NCI-H1436 treated with DMSO at 0.1 percent for 48 hours (cell line): ENCODE measurements around the gene TCF12.
"Not testable (repeated sequence)": the region's sequence is repeated elsewhere in the genome, so short reads cannot be mapped to it uniquely, and the experiment has no call there.

ENCODE experiments used
- DNase-seq: peaks from one replicate; lab custom pipeline; 2025; lab: John Stamatoyannopoulos, UW

TCF12 gene

DNA sequence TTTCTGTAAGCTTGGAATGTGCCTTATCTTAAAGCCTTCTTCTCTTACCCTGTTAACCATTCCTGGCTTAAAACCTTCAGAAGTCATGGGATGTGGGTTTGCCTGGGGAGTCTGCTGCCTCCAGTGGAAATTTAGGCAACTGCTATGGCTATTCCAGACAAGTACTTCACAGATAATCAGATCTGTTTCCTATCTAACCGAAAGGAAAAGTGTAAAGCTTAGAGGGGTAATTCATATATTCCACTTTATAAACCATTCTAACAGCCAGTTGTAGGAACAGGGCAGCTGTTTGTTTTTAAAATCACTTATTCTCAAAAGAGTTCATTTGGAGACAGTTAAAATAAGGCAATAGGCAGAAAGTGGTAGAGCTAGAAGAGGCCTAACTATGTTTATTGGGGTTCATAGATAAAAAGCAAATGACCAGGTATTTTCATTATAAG lies 219.9 kb downstream of the TCF12 start:
- DNase-seq: no peak

DNA sequence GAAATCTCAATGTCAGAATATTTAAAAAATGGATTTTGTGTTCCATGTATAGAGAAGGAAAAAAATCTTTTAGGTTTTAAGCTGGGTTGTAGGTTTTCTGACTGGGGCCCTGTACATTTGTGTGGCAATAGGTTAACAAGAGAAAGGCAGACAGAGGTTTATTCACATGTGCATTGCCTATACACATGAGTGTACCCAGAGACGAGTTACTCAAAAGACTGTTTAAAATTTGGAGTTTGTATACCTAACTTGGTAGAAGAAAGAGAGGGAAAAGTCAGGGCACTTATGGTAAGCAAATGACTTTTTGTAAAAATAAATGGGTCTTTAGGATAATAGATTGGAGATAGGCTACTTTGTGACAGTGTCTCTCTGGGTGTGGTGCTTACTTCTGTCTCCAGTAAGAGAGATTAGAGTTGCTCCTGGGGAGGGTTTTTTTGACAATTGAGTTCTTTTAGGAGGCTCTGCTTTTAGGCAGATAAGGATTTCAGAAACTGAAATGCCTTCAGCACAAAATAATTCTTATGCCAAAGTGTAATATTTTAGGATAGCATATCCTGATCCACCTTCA lies 225.2 kb downstream of the TCF12 start:
- DNase-seq: no peak

DNA sequence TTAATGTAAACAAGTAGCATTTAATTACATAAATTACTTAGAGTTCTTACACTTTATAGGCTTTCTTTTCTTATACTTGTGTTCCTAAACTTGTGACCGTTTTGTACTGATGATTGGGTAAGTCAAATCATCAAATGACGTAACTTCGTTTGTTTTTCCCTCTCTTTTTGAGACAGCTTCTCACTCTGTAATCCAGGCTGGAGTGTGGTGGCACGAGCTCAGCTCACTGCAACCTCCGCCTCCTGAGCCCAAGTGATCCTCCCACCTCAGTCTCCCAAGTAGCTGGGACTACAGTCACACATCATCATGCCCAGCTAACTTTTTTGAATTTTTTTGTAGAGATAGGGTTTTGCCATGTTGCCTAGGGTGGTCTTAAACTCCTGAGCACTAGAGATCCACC lies 226.0 kb downstream of the TCF12 start:
- no peak for DNase-seq

DNA sequence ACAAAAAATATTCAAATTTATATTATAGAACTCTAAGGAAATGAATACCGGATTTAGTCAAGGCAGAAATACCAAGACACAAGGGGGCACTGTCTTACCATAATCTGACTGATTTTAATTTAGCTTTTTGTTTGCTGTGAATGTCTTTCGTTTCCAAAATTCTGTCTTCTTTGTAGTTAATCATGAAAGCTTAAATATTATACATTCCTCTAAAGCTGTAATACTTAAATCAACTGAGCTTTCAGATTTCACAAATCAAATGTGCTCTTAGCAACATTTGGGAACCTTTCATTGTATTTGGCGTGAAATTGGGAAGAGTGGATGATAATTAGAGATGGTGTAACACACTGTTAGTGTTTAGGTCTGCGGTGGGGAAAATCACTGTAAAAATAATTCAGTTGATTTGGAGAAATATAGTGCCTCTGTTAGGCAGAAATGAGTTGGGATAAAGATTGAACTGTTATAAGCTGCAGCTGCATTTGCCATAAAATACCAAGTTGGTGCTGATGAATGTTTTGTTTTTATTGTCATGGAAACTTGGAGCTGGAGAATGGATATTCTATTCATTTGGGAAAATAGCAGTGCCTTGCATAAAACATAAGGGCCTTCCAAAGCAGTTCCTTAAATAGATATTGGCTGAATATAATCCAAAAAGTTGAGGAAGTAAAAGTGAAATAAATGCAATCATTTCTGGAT lies 228.2 kb downstream of the TCF12 start:
- peak; percentile 13 for DNase-seq

DNA sequence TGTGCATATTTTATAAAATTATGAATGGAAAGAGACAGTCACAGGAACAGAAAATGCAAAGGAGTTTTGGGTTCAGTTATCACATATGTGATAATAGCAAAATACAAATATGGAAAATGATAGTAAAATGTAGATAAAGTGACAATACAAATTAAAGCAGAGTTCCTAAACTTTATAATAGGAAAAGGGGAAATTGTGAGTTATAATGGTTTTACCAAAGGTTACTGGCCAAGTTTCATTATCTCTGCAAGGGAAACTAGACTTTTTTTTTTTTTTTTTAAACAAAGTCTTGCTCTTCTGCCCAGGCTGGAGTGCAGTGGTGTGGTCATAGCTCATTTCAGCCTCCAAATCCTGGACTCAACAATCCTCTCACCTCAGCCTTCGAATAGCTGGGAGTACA lies 229.2 kb downstream of the TCF12 start:
- no peak for DNase-seq

DNA sequence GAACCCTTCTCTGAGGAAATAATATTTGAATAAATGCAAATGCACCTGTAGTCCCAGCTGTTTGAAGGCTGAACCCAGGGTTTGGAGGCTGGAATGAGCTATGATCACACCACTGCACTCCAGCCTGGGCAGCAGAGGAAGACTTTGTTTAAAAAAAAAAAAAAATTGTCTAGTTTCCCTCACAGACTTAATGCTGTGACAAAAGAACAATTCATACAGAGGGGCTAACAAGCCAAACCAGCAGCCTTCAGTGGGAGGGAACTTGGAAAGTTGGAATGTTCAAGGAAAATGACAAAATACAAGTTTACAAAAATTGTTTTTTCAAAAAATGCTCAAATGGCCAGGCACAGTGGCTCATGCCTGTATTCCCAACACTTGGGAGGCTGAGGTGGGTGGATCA lies 229.8 kb downstream of the TCF12 start:
- DNase-seq: no peak

DNA sequence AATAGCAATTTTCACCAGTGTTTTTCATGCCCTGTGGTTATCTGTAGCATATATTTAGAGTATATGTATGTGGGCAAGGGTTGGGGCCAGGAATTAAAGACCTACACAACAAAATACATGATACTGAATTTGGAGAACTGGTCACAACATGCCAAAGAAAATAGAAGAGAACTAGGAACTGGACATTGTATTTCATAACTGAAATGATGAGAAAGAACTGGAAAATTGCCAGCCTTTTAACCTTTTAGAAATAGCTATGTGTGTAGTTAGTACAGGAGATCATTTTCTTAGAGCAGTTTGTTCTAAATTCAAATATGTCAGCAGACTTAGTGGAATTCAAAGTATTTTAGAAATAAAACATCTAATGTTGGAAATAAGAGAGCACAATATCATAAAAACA lies 230.8 kb downstream of the TCF12 start:
- DNase-seq: no peak

DNA sequence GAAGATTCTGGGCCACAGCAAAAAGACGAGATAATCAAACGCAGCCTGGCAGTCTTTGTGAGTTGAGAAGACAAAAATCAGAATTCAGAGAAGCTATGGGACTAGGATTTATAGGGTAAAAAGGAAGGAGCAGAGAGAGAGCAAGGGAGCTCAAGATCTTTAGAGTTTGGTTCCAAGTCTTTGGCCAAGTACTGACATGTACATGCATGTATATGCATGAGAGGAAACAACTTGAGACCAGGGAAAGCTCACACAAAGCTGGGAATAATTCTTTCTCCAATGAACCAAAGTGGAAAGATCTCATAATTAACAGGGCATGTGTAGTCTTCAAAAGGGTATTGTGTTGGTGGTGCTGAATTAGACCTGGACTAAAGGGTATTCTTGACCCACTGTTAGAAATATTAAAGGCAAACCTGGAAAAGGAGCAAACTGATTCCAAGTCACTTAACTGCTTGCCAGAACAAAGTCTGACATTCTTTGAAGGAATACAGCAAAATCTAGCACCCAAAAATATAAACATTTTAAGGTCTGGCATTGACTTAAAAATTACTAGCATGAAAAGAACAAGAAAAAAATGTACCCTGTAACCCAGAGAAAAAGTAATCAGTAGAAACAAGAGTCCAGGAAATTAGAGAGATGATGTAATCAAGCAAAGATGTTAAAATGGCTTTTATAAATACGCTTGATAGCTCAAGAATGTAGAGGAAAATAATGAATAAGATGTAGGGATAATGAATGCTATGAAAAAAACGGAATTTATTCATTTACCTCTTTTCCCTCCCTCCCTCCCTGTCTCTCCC lies 231.8 kb downstream of the TCF12 start:
- no peak for DNase-seq

DNA sequence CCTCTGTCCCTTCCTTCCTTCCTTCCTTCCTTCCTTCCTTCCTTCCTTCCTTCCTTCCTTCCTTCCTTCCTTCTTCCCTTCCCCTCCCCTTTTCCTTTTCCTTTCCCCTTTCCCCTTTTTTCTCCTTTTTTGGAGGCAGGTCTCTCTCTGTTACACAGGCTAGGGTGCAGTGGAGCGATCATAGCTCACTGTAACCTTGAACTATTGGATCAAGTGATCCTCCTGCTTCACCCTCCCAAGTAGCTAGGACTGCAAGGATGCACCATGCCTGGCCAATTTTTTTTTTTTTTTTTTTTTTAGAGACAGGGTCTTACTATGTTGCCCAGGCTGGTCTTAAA lies 232.4 kb downstream of the TCF12 start:
- DNase-seq: not testable (repeated sequence)

DNA sequence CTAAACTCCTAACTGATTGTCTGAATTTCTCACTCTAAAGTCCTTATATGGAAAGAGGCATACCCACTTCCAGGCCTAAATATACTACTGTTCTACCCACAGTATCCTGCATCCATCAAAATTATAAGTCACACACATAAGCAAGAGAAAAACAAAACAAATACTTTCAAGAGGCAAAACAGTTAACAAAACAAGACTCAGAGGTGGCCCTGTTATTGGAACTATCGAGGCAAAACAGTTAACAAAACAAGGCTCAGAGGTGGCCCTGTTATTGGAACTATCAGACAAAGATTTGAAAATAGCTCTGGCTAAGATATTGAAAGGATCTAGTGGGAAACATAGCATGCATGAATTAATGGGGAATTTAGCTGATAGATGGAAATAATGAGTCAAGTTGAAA lies 233.7 kb downstream of the TCF12 start:
- no peak for DNase-seq

DNA sequence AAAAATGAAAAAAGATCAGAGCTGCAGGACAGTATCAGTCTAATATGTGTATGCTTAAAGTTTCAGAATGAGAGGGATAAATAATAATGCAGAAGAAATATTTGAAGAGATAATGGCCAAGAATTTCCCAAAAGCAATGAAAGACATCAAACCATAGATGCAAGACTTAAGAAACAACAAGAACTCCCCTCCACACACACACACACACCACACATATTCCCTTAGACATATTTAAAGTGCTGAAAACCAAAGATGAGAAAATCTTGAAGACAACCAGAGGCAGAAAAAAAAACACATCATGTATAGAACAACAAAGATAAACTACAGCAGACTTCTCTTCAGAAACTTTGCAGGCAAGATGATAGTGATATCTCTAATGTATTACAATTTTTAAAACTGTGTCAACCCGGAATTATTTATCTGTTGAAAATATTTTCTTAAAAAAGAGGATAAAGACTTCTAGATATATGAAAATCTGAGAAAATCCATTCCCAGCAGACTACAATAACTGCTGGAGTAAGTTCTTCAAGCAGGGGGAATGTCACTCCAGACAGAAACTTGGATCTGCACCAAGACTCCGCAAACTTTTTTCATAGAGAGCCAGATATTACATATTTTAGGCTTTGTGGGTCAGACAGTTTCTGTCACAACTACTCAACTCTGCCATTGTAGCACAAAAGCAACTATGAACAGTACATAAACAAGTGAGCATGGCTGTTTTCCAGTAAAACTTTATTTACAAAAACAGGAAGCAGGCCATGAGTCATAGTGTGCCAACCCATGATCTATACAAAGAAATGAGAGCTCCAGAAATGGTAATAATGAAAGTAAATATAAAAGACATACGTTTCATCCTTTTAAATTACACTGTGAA lies 234.5 kb downstream of the TCF12 start:
- no peak for DNase-seq

DNA sequence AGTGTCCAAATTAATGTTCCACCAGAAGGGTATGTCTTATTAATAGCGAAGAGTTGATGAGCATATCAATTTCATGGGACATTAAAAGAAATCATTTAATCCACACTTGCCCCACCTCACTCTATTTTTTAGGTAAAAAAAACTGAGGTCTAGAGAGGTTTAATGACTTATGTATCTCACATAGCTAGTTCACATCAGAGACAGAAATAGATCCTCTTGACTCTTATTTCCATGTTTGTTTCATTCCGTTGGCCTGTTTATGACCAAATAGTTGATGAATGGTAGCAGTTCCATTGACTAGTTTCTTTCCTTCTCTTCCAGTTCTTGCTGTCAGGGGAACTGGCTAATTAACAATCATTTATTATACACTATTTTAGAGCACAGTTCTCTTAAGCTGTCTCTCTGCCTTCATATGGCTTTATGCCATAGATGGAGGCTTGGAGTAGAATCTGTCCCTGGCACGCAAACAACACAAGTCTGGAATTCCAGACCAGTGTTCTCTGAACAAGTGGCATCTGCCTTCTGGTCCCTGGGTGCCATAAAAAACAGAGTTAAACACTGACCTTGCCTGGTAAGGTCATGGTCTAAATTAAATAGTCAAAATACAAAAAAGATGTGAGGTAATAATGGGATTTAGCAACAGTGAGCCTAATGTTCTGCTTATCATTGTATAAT lies 237.9 kb downstream of the TCF12 start:
- DNase-seq: no peak

DNA sequence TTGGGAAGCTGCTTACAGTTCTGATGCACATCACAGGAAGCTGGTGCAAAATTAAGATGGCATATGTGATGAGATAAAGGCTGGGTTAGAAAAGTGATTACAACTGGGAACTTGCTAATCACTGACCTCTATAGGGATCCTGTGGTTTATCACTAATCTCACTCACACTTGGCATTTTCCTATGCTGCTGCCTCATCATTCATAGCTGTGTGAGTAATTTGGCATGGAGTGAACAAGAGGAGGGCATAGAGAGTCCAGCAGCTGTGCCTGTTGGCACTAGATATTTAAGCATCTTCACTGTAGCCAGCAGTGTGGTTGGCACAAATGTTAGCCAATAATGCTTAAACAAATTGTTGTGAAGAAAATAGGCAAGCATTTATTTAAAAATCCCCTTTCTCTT lies 240.1 kb downstream of the TCF12 start:
- no peak for DNase-seq

DNA sequence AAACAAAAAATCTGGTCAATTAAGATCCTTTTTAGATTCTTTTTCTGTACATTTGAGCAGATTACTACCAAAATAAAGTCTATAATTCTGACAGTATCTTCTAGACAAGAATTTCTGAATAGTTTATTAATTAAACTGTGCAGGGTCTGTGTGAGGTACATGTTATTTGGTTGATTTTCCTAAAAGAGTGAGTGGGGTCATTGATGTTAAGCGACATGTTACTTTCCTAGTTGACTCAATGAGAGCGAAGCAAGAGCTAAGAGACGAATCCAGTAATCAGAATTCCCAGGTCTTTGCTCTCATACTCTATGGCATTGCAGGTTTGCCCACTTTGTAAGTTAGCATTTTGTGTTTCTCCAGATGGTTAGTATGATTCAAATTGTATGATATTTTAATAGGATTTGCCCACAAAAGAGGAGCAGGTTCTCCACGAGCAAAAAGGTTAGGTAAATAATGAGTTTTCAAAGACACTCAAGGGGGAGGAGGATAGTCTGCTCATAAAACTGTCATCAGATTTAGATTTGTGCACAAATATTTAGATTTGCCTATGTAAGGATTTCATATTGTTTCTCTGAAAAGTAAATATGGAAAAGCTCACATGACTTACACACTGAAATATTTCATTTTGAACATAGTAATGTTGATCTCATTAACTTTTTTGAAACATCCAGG lies 240.7 kb downstream of the TCF12 start:
- no peak for DNase-seq

DNA sequence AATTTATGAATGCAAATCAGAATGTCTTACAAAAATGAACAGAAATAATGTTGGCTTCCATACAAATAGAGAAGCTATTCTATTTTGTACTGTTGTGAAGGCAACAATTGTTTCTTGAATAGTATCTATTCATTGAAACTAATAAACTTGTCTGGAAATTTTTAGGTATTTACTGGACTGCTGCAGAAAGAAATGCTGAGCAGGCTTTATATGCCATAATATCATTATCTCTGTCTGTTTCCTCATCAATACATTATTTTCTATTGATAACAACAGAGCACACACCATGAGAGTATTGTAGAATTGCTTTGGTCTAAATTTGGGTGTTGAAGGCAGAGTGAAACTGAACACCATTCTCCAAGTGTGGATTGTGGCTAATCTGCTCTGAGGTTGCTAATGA lies 241.3 kb downstream of the TCF12 start:
- DNase-seq: no peak

DNA sequence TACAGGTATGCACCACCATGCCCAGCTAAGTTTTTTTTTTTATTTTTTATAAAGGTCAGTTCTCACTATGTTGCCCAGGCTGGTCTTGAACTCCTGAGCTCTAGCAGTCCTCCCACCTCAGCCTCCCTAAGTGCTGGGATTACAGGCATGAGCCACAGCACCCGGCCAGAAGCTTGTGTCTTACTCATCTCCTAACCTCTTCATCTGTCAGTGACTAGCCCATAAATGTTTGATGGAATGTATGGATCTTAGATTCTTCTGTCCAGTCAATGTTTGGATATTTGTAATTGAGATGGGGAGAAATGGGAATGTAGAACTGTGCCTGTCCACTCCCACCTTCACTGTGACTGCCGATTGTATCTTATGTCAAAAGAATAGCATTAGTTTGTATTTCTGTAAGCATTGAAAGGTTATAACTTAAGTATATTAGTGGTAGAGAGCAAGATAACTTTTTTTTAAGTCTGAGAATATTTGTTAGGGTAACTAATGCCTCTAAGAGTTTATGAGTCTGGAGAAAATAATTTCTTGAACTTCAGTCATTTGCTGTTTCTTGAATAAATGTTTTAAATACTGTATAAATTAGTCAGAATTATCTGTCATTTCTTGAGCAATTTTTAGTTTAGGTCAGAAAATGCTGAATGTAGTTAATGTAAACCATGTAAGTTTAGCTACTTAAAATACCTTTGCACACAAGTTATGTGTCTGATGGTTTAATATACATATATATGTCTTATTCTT lies 242.5 kb downstream of the TCF12 start:
- DNase-seq: no peak

DNA sequence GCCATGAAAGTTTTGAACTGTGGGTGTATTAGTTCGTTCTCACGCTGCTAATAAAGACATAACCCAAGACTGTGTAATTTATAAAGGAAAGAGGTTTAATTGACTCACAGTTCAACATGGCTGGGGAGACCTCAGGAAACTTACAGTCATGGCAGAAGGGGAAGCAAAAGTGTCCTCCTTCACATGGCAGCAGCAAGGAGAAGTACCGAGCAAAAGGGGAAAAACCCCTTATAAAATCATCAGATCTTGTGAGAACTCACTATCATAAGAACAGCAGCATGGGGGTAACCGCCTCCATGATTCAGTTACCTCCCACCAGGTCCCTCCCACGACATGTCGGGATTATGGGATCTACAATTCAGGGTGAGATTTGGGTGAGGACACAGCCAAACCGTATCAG lies 245.8 kb downstream of the TCF12 start:
- not testable (repeated sequence) for DNase-seq

DNA sequence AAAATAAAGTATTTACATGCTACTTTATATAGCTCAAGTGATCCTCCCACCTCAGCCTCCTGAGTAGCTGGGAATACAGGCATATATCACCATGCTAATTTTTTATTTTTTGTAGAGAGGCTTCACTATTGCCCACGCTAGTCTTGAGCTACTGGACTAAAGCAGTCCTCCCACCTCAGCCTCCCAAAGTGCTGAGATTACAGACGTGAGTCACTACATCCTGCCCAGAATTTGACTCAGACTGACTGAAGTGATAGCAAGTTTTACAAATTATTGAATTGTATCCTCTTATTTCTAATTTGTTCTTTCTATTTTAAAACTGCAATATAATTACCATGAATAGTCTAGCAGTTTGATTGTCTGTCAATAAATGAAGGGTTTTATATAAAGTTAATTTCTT lies 247.5 kb downstream of the TCF12 start:
- no peak for DNase-seq

DNA sequence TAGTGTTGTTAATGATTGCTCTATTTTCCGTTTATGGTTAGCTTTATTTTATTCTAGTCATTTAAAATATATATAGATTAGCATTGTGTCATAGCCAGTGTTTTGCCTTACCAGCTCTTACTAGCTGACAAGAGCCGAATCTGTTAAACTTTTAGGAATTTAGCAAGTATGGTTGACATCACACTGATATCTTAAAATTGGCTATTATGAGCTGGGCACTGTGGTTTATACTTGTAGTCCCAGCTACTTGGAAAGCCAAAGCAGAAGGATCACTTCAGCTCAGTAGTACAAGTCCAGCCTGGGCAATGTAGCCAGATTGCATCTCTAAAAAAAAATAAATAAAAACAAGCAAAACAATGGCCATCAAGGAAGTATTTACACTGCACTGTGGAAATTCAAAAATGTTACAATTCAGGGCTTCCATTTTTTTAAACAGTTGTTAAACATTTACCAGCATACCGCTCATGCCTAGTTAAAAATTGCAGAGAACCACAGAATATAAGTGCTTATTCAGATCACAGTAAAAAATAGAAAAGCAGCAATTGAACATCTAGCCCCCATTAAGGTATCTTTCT lies 249.5 kb downstream of the TCF12 start:
- no peak for DNase-seq

DNA sequence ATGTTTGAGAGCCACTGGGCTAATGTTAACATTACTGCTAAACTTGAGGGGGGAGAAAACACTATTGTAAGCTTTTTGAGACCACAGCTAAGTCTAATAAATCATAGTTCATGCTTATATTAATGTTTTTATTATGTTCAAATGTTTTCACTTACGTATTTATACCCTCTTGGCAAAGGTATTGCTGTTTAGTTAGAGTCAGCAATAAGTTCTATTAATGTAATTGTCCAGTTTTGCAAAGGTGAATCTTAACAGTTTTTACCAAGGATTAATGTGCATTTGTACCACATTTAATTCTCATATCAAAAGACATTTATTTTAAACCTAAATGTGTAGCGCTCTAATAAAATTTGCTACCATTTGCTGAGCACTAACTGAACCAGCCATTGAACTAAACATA lies 251.2 kb downstream of the TCF12 start:
- no peak for DNase-seq
